MCF 10A (cell line): ENCODE measurements around the gene DOLK. TPM values are rescaled to one million over a fixed set of nuclear protein-coding genes. Genes with fewer than 3 reads are reported as not detected.
A peak's percentile ranks its signal among the peaks of the same experiment; 100 is the strongest.

Experiments used
- BruUV-seq: library from RNA; stranded (reverse); fragments of 400-500 nt; replicated peaks from 2 replicates; lab custom pipeline; 2021; lab: Mats Ljungman, UMichigan
- CTCF ChIA-PET: fragments of 300-600 bp; sonication (Branson Sonifier 250); formaldehyde crosslinking; extraction: SDS; loops from one replicate; lab custom pipeline; 2021; ENCODE audit warnings: antibody characterized with exemption, inconsistent platforms; lab: Yijun Ruan, JAX
- POLR2A ChIA-PET: fragments of 300-600, 350-650 bp; sonication (Branson Sonifier 250); formaldehyde crosslinking; extraction: SDS; loops from one replicate; lab custom pipeline; 2020; ENCODE audit warnings: antibody characterized with exemption, inconsistent platforms; lab: Yijun Ruan, JAX
- DNase-seq: peaks from one replicate; pipeline ENCODE4 v3.0.0-alpha.2; 2018; ENCODE audit not compliant: unreplicated experiment
- H3K27ac Mint-ChIP-seq: one replicate; pipeline ENCODE4 v1.8.0; 2022; ENCODE audit warnings: mild to moderate bottlenecking, low read depth, mixed read lengths; ENCODE audit not compliant: unreplicated experiment
- H3K27me3 Mint-ChIP-seq: one replicate; pipeline ENCODE4 v1.8.0; 2022; ENCODE audit warnings: mixed read lengths; ENCODE audit not compliant: insufficient read depth, unreplicated experiment
- H3K36me3 Mint-ChIP-seq: one replicate; pipeline ENCODE4 v1.8.0; 2022; ENCODE audit warnings: mild to moderate bottlenecking, moderate library complexity, mixed read lengths; ENCODE audit not compliant: insufficient read depth, unreplicated experiment
- H3K4me1 Mint-ChIP-seq: one replicate; pipeline ENCODE4 v1.8.0; 2022; ENCODE audit warnings: mixed read lengths; ENCODE audit not compliant: insufficient read depth, unreplicated experiment
- H3K4me3 Mint-ChIP-seq: one replicate; pipeline ENCODE4 v1.8.0; 2022; ENCODE audit warnings: mild to moderate bottlenecking, moderate library complexity, mixed read lengths; ENCODE audit not compliant: unreplicated experiment
- H3K9me3 Mint-ChIP-seq: one replicate; pipeline ENCODE4 v1.8.0; 2022; ENCODE audit warnings: mixed read lengths; ENCODE audit not compliant: unreplicated experiment
- intact Hi-C: fragments of 100-400 bp; cut with micrococcal nuclease; formaldehyde crosslinking; loops from 2 replicates; pipeline ENCODE4 v1.14.1; 2022
- total RNA-seq: library from RNA; stranded (reverse); gene quantifications from 2 replicates; pipeline ENCODE4 v1.2.3, GENCODE V29; 2022
- TF ChIP-seq, protein P1 (sequence below): fragments of 200-600 bp; IDR thresholded peaks from one replicate; pipeline ENCODE4 v1.8.0; 2022; ENCODE audit warnings: antibody characterized with exemption, mild to moderate bottlenecking; ENCODE audit not compliant: unreplicated experiment

DOLK gene
- total RNA-seq, 1 experiment from 2014 or later: 12.0 TPM

DNA sequence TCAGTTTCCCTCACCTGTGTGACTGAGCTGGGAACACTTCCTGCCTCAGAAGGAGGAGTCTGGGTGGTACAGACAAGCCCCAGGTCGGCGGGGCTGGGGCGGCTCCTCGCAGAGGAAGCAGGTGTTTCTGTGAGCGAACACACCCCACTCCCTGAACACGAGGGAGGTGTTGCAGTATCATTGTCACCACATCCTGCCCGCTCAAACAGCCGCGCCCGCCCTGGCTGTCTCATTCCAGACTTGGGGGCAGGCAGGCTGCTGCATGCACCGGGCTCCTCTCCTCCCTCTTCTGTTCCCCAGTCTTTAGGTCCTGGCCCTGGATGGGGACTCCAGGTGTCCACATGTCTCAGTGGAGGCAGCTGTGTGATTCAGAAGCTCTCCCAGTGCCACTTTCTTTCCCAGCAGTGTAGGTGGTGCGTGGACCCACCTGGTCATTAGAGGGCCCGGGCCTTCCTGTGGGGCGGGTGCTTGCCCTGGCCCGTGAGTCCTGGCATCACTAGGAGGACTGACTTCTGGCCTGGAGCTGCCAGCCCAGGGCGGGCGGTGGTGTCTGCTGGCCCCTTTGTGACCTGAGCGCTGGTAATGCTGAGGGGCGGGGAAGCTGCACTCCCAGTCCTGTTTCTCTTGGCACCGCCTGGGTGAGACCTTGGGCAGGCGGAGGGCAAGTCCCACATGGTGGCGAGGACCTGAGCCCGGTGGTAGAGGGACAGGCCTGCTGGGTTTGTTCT, 44.9 kb downstream of the DOLK start:
- H3K27me3 Mint-ChIP-seq: no peaks in the 10 kb centered on the region
- peak overlapping the region; percentile 75 for H3K27ac Mint-ChIP-seq
- peak overlapping the region; percentile 40 for H3K4me3 Mint-ChIP-seq
- ChIA-PET POLR2A (interaction anchor here (0.6 to 4.8 kb wide), 5 partner anchors 10 to 737 kb away, joined by 3 to 40 read pairs (median 7); partner anchors contain the start of genes KYAT1, LRRC8A and SET), CTCF (interaction anchor here (0.5 to 2.7 kb wide), 4 partner anchors 9 to 26 kb away, joined by 3 to 10 read pairs (median 4); no protein-coding TSS in a partner anchor)
- intact Hi-C loops: no loop called here
- H3K36me3 Mint-ChIP-seq: peaks cover 24% of the 10 kb centered on the region
- DNase-seq: peak; percentile 72
- BruUV-seq: no TSS peak
- TF ChIP-seq, protein P1, sequence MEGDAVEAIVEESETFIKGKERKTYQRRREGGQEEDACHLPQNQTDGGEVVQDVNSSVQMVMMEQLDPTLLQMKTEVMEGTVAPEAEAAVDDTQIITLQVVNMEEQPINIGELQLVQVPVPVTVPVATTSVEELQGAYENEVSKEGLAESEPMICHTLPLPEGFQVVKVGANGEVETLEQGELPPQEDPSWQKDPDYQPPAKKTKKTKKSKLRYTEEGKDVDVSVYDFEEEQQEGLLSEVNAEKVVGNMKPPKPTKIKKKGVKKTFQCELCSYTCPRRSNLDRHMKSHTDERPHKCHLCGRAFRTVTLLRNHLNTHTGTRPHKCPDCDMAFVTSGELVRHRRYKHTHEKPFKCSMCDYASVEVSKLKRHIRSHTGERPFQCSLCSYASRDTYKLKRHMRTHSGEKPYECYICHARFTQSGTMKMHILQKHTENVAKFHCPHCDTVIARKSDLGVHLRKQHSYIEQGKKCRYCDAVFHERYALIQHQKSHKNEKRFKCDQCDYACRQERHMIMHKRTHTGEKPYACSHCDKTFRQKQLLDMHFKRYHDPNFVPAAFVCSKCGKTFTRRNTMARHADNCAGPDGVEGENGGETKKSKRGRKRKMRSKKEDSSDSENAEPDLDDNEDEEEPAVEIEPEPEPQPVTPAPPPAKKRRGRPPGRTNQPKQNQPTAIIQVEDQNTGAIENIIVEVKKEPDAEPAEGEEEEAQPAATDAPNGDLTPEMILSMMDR: no peak
- peaks cover 28% of the 10 kb centered on the region for H3K4me1 Mint-ChIP-seq
- no peaks in the 10 kb centered on the region for H3K9me3 Mint-ChIP-seq

DNA sequence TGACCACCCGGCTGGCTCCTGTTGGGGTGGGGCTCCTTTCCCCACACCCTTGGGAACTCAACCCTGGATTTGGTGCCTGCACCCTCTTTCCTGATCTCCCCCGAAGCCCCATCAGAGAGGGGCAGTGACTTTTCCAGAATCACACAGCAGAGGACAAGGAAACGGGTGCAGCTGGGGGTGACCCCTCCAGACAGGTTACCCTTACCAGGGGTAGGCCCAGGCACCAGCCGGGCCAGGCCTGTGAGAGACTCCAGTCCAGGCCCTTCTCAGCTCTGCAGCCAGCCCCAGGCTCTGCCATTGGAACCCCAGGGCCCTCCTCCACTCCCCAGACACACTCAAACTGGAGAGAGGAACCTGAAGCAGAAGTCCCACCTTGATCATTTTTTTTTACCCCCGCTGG, 45.6 kb downstream of the DOLK start:
- Mint-ChIP-seq H3K36me3 (peaks cover 27% of the 10 kb centered on the region), H3K27ac (peak overlapping the region; percentile 75), H3K27me3 (no peaks in the 10 kb centered on the region), H3K4me3 (no peak overlapping the region), H3K9me3 (no peaks in the 10 kb centered on the region), H3K4me1 (peaks cover 28% of the 10 kb centered on the region)
- CTCF ChIA-PET: interaction anchor here (0.5 to 2.7 kb wide), 4 partner anchors 8 to 26 kb away, joined by 3 to 10 read pairs (median 4); no protein-coding TSS in a partner anchor
- no TSS peak for BruUV-seq
- TF ChIP-seq, protein P1: no peak
- DNase-seq: no peak
- intact Hi-C loops: no loop called here
- POLR2A ChIA-PET: interaction anchor here (0.6 to 4.8 kb wide), 4 partner anchors 10 to 738 kb away, joined by 3 to 40 read pairs (median 16); partner anchors contain the start of genes KYAT1 and LRRC8A

DNA sequence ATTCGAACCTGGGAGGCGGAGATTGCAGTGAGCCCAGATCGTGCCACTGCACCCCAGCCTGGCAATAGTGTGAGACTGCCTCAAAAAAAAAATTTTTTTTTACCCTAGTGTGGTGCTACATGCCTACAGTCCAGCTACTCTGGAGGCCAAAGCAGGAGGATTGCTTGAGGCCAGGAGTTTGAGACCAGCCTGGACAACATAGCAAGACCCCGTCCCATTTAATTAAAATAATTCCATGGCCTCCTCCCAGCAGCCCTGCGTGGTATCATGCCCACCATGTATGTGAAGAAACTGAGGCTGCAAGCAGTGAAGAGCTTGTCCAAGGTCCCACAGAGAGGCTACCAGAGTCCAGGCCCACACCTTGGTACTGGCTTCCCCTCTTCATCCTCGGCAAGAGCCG, 46.0 kb downstream of the DOLK start:
- H3K27ac Mint-ChIP-seq: peak overlapping the region; percentile 75
- intact Hi-C loops: no loop called here
- no peak for DNase-seq
- ChIA-PET CTCF (interaction anchor here (0.6 to 2.7 kb wide), 3 partner anchors 27 to 200 kb away, joined by 3 to 10 read pairs (median 5); no protein-coding TSS in a partner anchor), POLR2A (interaction anchor here (0.8 to 4.8 kb wide), 3 partner anchors 9 to 217 kb away, joined by 3 to 40 read pairs (median 26); partner anchors contain the start of genes KYAT1 and LRRC8A)
- BruUV-seq: no TSS peak
- no peak overlapping the region for H3K4me3 Mint-ChIP-seq
- peaks cover 24% of the 10 kb centered on the region for H3K36me3 Mint-ChIP-seq
- no peaks in the 10 kb centered on the region for H3K27me3 Mint-ChIP-seq
- H3K4me1 Mint-ChIP-seq: peaks cover 28% of the 10 kb centered on the region
- TF ChIP-seq, protein P1: no peak
- H3K9me3 Mint-ChIP-seq: no peaks in the 10 kb centered on the region
